Lower leg skin (tissue), 4 donors: ENCODE results near the gene DUSP22. TPM values are rescaled to one million over a fixed set of nuclear protein-coding genes. Genes with fewer than 3 reads are reported as not detected.

ENCODE experiments used
- DNase-seq, 2 donors: peaks; one replicate each; pipeline ENCODE4 v3.0.0-alpha.2; 2019; ENCODE audit warnings: low spot score in 2 of 2
- H3K4me3 ChIP-seq: fragments of 200-600 bp; sonication (generic); 2 replicates; pipeline ENCODE4 v1.5.1; 2017; ENCODE audit warnings: mild to moderate bottlenecking, low read depth; ENCODE audit not compliant: poor library complexity, severe bottlenecking
- CTCF ChIP-seq, 3 donors: fragments of 450-650 bp; IDR thresholded peaks; one replicate each; pipeline ENCODE4 v1.5.1; 2016; ENCODE audit warnings: antibody characterized with exemption in 3 of 3, mild to moderate bottlenecking in 3 of 3, moderate library complexity in 2 of 3
- POLR2A ChIP-seq, 2 donors: fragments of 450-650 bp; IDR thresholded peaks; one replicate each; pipeline ENCODE4 v1.6.1; 2016 to 2017; ENCODE audit warnings: antibody characterized with exemption in 2 of 2, mild to moderate bottlenecking in 1 of 2, moderate library complexity in 1 of 2
- WGBS, 2 donors: methylation state at CpG; one replicate each; pipeline ENCODE4 v1.1.5; 2018; 5-methylcytosine and 5-hydroxymethylcytosine counted together
- intact Hi-C: fragments of 100-400 bp; cut with DNase I; formaldehyde crosslinking; loops from one replicate; pipeline ENCODE4 v1.15.0; 2023; ENCODE audit warnings: low total_unique reads
- total RNA-seq, 4 donors: library from RNA; depleted of rRNA; stranded (reverse); fragments of >200 nt; gene quantifications; one replicate each; pipeline ENCODE4 v1.1.0, GENCODE V29; 2016

The DUSP22 gene
- total RNA-seq, 4 donors from 2014 or later: 53.2 to 81.1 (median 63.4) TPM

- intact Hi-C loops: no loop called here
- no peak overlapping the region for H3K4me3 ChIP-seq
- no peak for TF ChIP-seq CTCF (IDR thresholded peaks at IDR 0.05)
- TF ChIP-seq POLR2A (IDR thresholded peaks at IDR 0.05): no peak
- DNase-seq: no peak
- WGBS, 2 donors: 50 to 64% methylated on average over 2 of the region's 2 CpGs
These were observed 20.8 kb downstream of the DUSP22 start for GRCh38 chr6:313087-313486.

- WGBS, 2 donors: 90 to 91% methylated on average over 10 of the region's 10 CpGs
- no peak for DNase-seq
These were observed 21.6 kb downstream of the DUSP22 start for GRCh38 chr6:313917-314316.

GRCh38 chr6:314377-314776 is 22.1 kb downstream of the DUSP22 start:
- WGBS, 2 donors: 91 to 94% methylated on average over 5 of the region's 5 CpGs
- intact Hi-C loops: no loop called here
- DNase-seq: no peak
- H3K4me3 ChIP-seq: no peak overlapping the region
- TF ChIP-seq POLR2A (IDR thresholded peaks at IDR 0.05) (no peak), CTCF (IDR thresholded peaks at IDR 0.05) (no peak)

More at GRCh38 chr6:313917-314316, 21.6 kb downstream of the DUSP22 start:
- TF ChIP-seq CTCF (IDR thresholded peaks at IDR 0.05): no peak
- no peak for TF ChIP-seq POLR2A (IDR thresholded peaks at IDR 0.05)
- intact Hi-C loops: no loop called here
- H3K4me3 ChIP-seq: no peak overlapping the region

- intact Hi-C loops: no loop called here
- WGBS, 2 donors: 77 to 78% methylated on average over 6 of the region's 6 CpGs
- DNase-seq: no peak
- no peak overlapping the region for H3K4me3 ChIP-seq
- no peak for TF ChIP-seq CTCF (IDR thresholded peaks at IDR 0.05)
- TF ChIP-seq POLR2A (IDR thresholded peaks at IDR 0.05): no peak
These were observed 22.9 kb downstream of the DUSP22 start for GRCh38 chr6:315226-315625.

GRCh38 chr6:315921-316752 is 23.9 kb downstream of the DUSP22 start:
- intact Hi-C loops: no loop called here
- TF ChIP-seq CTCF (IDR thresholded peaks at IDR 0.05) (no peak), POLR2A (IDR thresholded peaks at IDR 0.05) (no peak)
- WGBS, 2 donors: 81 to 82% methylated on average over 10 of the region's 10 CpGs
- DNase-seq: no peak
- no peak overlapping the region for H3K4me3 ChIP-seq

GRCh38 chr6:316753-317038 is 24.4 kb downstream of the DUSP22 start:
- DNase-seq: no peak
- intact Hi-C loops: no loop called here
- TF ChIP-seq CTCF (IDR thresholded peaks at IDR 0.05) (no peak), POLR2A (IDR thresholded peaks at IDR 0.05) (no peak)
- H3K4me3 ChIP-seq: no peak overlapping the region
